AG20443 (cell line): ENCODE data around the gene SELENON.
A peak's percentile ranks its signal among the peaks of the same experiment; 100 is the strongest.

Source experiments
- DNase-seq: peaks from one replicate; pipeline ENCODE4 v3.0.0; 2012; ENCODE audit warnings: low spot score, mixed read lengths

Gene SELENON

DNA sequence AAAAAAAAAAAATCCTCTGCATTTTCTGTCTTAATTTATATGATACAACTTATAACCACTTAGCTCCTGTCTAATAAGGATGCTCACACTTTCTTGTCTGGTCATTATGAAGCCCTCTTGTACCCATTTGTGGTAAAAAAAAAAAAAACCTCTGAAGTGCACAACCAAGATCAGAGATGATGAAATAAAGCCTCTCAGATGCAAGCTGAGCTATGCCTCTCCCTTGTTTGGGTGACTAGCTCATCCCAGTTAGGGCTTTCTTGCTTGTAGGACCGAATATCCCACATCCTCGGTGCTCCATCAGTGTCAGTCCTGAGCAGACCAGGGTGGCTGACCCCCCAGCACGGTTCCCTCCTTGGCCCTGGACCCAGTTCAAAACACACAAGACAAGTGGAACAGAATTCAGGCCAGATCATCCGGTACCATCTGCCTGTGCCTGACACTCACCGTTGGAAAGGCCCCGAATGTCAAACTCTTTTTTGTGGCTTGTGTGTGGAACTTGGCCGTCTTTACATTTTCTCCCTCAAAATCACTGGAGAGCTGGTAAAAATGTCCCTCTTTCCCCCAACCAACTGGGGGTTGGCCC is 6.3 kb upstream of the SELENON start:
- DNase-seq: no peak

DNA sequence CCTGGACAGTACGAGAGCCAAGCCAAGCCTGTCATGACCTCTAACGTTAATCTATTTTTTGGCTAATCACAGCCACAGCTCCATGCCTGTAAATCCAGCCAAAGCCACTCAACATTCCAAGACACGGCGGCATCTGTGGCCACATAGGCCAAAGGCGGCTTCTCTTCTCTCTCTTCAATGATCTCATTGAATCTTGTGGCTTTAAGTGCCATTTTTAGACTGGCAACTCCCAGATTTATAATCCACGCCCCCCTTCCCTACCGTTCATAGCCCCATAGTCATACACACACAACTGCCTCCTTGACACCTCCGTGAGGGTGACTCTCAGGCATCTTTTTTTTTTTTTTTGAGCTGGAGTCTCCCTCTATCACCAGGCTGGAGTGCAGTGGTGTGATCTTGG is 5.7 kb upstream of the SELENON start:
- peak; percentile 81 for DNase-seq

DNA sequence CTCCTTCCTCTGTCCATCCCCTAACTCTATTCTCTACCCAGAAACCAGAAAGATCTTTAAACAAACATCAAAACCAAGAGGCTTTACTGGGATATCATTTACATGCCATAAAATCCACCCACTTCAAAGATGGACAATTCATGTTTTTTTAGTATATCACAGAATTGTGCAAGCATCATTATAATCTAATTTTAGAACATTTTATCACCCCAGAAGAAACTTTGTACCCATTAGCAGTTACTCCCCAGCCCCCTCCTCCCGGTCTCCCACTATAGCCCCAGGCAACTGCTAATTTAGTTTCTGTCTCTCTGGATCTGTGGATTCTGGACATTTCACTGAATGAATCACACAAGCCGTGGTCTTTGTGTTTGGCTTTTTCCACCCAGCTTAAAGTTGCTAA is 4.8 kb upstream of the SELENON start:
- no peak for DNase-seq

DNA sequence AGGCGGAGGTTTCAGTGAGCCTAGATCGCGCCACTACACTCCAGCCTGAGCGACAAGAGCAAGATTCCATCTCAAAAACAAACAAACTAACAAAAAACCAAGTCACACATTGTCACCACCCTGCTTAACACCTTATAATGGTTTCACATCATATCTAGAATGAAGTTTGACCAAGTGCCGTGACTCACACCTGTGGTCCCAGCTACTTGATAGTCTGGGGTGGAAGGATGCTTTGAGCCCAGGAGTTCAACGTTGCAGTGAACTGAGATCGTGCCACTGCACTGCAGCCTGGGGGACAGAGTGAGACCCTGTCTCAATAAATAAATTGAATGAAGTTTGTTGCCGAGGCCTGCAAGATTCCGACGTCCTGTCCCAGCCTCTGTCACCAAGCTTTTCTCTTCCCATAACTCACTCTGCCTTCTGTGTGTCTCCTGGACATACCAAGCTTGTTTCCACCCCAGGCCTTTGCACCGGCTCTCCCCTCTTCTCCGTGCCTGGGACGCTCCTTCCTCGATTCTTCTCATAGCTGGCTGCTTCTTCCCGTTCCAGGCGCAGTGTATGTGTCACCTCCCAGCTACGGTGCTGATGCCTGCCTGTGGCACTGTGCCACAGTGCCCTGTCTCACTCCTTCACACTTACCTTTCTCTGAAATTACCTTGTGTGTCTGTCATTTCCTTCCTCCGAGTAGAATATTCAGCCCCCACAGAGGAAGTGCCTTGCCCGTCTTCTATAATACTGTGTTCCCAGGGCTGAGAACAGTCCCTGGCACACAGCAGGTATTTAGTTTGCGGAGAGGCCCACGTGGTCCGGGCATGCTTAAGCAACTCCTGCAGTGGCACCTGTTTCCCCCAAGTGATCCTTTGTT is 3.8 kb upstream of the SELENON start:
- no peak for DNase-seq

DNA sequence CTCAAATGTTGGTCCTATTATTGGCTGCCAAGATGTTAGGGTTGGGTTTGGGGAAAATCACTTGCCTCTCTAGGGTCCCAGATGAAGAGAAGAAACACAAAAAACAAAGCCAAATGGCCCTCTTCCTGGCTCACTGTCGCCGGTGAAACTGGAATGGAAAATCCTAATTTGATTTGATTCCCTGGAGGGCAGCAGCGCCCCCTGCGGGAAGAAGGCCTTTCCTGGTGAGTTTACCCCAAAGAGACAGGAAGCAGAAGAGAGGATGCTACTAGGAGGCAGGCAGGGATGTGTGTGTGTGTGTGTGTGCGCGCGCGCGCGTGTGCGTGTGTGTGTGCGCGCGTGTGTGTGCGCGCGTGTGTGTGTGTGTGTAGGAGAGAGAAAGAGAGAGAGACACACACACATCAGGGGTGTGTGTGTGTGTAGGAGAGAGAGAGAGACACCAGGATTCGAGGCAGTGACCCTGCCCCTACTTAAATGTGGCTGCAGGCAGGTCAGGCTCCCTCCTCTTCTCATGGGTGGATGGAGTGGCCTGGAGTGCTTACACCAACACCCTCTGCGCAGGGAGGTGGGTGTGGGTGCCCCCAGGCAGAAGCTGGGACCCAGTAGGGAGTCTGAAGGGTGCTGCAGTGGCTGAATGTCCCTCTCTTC is 3.1 kb upstream of the SELENON start:
- DNase-seq: peak; percentile 77

DNA sequence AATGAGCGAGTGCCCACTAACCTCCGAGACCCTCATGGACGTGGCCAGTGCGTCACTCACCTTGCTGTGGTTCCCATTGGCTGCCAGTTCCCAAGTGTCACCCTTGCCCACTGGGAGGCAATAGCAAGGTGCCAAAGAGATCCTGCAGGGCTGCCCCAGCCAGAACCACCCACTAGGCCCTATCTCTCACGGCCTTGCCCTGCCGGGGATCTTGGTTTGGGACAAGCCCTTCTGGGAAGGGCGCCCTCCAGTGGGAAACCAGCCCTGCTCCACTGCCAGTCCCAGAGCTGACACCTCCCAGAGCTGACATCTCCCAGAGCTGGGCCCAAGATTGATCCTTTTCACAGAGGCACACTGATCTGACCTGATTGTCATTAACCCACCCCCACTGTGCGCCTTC is 2.1 kb upstream of the SELENON start:
- DNase-seq: peak; percentile 62

DNA sequence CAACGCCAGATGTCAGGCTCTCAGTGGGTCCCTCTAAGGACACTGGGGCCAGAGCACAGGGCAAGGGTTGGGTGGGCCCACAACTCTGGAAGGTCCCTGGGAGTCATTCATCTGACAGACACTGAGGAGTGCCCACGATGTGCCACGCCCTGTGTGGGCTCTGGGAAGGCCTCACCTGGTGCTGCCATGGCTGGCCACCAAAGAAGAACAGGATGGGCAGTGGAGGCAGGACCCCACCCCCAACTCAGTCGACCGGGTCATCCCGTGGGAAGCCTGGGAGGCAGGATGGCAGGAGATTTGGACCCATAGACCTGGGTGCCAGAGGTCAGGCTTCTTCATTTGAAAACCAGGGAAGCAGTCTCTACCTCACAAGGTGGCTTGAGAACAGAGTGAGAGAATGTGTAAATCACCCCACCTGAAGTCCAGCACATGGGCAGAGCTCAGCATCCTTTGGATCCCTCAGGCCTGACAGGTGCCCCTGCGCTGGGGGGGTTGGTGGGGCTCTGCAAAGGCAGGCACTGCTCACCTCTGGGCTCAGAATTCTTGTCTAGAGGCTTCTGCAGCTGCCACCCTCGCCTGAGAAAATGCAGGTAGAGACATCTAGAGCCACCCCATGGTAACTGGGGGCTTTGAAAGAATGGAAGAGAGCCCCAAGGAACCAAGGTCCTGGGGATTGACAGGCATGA is 1.2 kb upstream of the SELENON start:
- DNase-seq: no peak

DNA sequence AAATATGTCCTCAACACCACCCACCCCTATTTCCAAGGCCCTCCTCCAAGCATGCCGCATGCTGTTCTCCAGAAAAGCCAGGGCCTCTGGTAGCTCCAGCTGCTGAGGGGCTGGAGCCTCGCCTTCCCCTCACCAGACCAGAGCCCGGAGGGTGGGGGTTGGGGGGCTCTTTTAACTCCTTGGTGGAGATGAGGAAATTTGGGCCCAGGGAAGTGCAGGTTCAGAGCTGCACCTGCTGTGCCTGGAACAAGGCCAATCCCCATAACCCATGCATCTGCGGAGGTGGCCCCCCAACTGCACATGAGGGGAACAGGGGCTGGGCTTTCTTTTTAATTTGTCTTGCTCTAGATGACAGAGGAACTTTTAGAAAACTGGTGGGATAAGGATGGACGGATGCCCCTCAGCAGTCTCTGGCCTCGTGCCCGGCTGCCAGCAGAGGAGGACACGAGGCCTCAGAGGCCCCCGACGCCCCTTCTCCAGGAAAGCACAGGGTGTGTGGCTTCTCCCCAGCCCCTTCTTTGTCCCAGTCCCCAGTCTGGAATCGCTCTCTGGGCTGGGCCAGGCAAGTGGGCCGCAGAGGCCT is 550 bp upstream of the SELENON start:
- no peak for DNase-seq

DNA sequence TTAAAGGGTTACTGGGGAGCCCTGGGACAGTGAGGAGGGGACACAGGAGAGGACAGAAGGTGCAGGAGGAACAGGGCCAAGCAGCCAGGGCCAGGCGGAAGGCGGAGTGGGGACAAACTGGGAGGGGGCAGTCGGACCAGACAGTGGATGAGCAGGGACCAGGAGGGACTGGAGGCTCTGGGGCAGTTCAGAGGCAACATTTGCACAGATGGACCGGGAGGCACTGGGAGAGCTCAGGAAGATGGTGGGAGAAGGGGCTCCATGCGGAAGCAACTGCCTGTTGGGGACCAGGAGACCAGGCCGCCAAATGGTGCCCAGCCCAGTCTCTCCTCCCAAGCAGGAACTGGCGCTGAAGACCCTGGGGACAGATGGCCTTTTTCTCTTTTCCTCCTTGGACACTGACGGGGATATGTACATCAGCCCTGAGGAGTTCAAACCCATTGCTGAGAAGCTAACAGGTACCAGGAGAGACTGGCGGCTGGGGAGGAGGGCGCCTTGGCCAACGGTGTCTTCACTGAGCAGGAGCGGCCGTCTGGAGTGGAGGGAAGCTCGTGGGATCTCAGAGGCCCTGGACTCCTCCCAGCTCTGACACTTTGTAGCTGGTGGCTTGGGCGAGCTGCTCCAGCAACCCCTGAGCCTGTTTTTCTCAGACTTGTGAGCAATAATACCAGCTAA is 847 bp downstream of the SELENON start:
- DNase-seq: peak; percentile 39

DNA sequence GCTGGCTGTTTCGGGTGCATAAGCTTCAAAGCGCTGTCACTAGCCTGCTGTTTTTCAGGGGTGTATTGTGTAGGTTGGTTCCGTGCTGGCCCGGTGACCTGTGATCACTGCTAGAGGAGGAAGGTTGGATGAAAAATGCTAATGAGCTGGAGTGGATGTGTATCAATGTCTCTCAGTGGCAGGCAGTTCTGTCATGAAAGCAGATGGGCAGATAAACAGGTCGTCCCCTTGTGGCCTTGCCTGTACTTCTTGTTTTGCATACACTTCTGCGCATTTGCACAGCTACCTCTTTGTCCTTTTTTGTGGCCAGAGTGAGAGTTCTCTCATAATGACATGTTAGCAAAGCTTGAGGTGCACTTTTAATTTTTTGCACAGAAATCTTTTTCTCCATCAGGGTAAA is 2.9 kb downstream of the SELENON start:
- DNase-seq: no peak

DNA sequence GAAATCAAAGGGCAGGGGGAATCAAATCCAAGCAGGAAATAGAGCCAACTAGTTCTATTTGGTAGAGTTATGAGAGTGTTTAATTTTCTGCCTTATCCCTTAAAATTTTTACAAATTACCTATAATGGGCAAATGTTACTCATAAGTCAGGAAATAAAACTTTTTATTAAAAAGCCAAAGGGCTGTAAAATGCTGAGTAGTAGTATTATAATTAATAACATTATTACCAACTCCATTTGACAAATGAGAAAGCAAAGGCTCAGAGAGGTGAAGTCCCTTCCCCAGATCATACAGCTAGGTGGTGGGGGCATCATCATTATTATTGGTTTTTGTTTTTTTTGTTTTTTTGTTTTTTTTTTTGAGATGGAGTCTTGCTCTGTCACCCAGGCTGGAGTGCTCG is 3.4 kb downstream of the SELENON start:
- DNase-seq: no peak

DNA sequence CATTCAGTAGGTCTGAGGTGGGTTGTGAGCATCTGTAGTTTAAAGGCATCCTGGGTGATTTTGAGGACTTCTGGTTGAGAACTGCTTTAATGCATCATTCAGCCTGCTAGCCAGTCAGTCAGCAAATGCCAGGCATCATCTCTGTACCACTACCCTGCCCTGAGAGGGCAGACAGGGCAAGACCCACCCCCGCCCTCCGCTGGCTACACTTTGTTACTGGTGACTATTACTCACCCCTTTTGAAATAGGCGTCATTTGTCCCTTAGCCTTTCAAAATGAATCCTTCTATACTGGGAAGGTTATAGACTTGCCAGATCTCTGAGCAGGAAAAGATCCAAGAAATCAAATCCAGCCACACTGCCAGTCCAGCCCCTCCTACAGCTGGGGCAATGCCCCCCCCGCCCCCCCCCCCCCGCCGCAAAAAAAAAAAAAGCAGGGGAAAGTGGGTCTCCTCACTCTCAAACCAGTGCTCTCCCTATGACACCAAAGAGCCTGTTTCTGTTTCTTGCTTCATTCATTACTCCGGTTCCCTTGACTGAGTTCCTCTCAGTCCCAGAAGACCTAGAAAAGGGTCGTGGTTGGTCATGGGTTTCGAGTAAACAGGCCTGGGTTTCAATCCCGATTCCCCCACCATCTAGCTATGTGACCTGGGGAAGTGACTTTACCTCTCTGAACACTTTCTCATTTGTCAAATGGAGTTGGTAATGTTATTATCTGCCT is 4.4 kb downstream of the SELENON start:
- peak; percentile 38 for DNase-seq

DNA sequence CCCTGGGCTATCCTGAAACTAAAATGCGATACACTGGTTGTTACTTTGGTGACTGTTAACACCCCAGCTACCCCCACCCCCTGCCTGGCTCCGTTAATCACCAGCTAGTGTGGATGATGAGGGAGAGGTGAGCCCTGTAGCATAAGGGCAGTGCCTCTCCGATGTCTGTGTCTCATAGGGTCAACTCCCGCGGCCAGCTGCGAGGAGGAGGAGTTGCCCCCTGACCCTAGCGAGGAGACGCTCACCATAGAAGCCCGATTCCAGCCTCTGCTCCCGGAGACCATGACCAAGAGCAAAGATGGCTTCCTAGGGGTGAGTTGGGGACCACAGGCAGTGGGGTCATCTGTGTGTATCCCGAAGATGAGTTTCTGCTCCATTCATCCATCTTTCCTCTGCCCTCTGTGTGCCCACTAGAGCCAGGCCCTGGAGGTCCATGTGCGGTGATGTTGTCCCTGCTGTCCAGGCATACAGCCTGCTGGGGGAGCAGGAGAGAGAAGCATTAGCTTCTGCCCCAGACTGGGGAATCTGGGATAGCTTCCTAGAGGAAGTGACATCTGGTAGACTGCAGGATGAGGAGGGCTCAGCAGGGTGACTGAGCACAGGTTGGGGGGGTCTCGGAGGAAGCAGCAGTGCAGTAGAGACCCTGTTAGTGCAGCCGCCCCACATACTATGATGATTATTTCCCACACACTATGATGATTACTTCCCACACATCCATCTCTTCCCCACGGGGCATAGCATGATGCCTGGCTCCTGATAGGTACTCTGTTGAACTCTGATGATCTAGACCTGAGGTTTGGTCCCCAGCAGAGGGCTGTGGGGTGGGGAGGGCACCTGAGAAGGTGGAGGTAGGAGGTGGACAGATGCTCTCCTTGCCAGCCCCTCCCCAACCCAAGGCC is 5.2 kb downstream of the SELENON start:
- DNase-seq: no peak

DNA sequence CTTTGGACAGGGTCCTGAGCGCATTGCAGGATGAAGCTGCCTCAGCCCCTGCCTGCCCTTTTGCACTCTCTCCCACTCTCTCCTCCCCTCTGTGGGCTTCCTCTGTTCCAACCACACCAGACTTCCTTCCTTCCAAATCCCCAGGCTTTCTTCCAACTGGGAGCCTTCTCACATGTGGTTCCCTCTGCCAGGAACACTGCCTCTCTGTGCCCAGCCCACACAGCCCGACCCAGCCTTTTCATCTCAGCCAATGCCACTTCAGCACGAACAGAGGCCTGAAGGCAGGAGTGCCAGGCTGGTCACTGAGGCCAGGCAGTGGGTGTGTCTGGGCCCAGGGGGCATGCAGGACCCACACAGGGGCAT is 5.9 kb downstream of the SELENON start:
- peak; percentile 57 for DNase-seq

DNA sequence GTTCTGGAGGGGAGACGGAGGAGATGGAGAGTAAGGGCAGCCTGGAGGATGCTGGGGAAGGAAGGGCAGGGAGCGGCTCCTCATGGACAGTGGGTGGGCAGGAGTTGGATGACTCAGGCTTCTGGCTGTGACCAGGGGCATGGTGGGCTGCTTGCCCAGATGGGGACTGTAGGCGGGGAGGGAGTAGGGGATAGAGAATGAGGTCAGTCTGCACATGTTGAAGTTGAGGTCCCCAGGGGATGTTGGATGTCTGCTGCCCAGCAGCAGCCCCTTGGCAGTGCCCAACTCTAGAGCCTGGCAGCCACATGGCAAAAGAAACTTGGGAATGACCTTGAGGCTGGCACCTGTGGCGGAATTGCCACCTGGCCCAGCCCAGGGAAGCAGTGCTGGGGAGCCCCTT is 6.4 kb downstream of the SELENON start:
- peak; percentile 74 for DNase-seq

DNA sequence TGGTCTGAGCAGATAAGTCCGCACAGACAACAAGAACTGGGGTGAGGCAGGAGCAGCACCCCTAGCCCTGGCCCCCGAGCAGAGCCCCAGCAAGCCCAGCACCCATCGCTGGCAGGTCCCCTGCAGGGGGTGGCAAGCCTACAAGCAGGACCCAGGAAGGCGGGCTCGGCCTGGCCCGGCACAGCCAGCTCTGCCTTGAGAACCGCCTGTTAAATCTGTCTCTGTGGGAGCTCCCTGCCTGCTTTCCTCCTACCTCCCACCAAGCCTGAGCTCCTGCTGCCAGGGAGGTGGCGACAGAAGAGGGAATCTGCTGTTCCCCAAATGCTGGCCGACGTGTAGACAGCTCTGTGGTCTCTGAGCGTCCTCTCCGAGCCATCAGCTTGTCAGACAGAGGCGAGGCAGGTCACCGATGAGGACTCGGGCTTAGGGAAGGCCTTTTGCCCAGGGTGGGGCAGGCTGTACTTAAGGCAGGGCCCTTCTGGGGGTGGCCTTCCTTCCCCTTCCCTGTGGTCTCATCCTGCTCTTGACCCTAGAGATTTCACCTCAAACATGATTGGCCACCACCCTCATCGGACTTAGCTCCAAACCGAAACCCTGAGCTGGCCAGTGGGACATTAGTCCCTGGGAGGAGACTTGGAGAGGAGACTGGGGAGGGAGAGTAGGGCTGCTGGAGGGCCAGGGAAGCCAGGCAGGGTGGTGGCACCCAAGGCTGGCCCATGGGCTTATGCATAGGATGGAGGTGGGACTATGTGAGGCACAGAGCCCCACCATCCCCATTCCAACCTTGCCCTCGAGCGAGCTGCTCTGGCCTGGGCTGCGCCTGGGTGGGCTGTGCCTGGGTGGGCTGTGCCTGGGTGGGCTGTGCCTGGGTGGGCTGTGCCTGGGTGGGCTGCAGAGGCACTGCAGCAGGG is 7.7 kb downstream of the SELENON start:
- DNase-seq: no peak

DNA sequence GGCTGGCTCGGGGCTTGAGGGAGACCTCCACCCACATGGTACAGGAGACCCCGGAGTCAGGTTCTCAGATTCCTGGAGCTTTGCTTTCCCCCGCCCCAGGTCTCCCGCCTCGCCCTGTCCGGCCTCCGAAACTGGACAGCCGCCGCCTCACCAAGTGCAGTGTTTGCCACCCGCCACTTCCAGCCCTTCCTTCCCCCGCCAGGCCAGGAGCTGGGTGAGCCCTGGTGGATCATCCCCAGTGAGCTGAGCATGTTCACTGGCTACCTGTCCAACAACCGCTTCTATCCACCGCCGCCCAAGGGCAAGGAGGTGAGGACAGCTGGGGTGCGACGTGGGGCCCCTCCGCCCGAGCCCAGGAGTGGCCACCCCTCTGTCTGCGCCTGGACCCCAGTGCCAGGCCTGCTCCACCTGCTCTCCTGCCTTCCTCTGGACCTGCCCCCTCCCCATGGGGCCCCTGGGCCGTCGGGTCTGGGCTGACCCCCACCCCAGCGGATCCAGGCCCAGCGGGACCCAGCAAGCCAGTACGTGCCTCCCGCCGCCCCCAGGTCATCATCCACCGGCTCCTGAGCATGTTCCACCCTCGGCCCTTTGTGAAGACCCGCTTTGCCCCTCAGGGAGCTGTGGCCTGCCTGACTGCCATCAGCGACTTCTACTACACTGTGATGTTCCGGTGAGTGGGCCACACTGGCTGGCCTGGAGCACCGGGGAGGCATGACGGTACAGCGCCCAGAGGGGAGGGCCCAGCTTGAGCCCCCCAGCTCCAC is 8.7 kb downstream of the SELENON start:
- DNase-seq: no peak

DNA sequence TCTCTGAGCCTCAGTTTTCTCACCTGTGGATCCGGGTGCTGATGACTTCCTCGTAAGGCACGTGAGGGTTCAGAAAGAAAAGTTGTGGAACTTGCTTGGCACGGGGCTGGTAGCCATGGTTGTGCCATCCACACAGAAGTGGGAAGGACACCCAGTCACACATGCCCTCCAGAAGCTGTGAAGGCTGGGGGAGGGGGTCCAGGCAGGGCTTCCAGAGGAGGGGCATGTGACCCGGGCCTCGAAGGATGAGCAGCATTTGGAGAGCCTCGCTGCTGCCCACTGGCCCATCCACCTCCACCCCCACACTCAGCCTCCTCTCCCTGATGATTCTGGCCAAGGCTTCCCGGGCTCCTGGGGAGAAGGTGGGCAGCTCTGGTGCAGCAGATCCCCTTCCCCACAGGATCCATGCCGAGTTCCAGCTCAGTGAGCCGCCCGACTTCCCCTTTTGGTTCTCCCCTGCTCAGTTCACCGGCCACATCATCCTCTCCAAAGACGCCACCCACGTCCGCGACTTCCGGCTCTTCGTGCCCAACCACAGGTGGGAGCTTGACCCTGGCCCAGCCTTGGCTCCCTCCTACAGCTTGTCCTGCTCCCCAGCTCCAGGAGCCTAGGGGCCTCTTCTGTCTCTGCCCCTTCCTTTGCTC is 9.4 kb downstream of the SELENON start:
- no peak for DNase-seq
